Measurements from ENCODE around the gene HABP2. TPM values are rescaled to one million over a fixed set of nuclear protein-coding genes. Genes with fewer than 3 reads are reported as not detected.

HABP2 gene
- total and polyA plus RNA-seq, 2 of the 4 experiments (the other 2 are of a cell fraction) = not detected

DNA sequence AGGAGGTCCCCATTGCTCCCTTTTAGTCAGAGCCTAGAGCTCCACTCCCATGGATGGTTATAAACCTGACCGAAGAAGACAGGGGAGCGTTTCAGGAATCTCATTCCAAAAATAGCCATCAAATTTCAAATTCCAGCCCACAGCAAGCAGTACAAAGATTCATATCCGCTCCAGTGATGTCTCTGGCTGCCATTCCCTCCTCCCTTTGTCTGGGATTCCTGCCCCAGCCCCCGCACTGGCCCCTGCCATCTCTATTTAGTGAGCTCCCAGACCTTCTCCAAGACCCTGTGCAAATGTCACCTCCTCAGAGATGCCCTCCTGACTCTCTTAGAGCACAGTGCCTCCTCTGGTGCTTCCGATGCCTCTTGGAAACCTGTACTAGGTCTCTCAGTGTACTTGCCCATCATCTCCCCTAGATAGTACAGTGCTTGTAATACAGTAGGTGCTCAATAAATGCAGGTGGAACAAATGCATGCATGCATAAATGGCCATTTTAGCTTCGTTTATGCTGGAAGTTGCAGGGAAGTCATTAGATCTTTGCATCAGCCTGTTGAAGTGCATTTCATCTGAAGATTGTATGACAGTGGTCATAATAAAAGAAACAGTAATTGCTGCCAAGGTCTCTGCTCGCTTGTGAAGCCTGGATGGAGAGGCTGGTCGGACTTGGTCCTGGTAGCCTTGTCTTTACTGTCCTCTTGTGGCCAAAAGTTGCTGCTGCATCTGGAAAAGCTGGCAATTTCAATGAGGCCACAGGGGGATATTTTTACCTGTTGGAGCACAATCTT is 32.0 kb upstream of the HABP2 start:
- no peak overlapping the region for H4K91ac ChIP-seq (ENCODE audit: insufficient read depth, low read depth, low read length)
- no peak overlapping the region for H3K14ac ChIP-seq (replicated peaks; ENCODE audit: low read depth, low read length)
- H4K20me1 ChIP-seq (ENCODE audit: insufficient read depth, low read length) = no peaks in the 10 kb centered on the region
- WGBS, 2 experiments (ENCODE audit: extremely low coverage in 2 of 2, insufficient read length in 1 of 2) = 36% methylated on average over 7 of the region's 8 CpGs; no CpG with 5 or more reads in 1 of the 2 experiments
- H3K9me3 ChIP-seq (ENCODE audit: control insufficient read depth, insufficient read depth, low read length) = no peaks in the 10 kb centered on the region
- no peak overlapping the region for H3K9ac ChIP-seq (ENCODE audit: low read depth, low read length)
- H3K56ac ChIP-seq (ENCODE audit: extremely low read depth, insufficient read depth, low read length) = no peak overlapping the region
- no peak overlapping the region for H2BK20ac ChIP-seq (ENCODE audit: low read depth, low read length)
- H2AFZ ChIP-seq (replicated peaks; ENCODE audit: low read length, poor library complexity) = no peak overlapping the region
- H2BK120ac ChIP-seq (ENCODE audit: low read depth, low read length) = no peak overlapping the region
- H3K4me2 ChIP-seq (ENCODE audit: low read depth, low read length) = no peak overlapping the region
- dilution Hi-C loops (cut with HindIII; ENCODE audit: low sequenced_read_pairs, unreplicated experiment) (no loop called here), in situ Hi-C loops (cut with MboI; ENCODE audit: low sequenced_read_pairs) (no loop called here), intact Hi-C loops (cut with micrococcal nuclease) (loop anchor here (1.0 to 10.0 kb wide), 4 partner anchors 133 to 1050 kb away; no protein-coding TSS in a partner anchor)
- H2BK15ac ChIP-seq (ENCODE audit: low read depth, low read length) = no peak overlapping the region
- H3K9me1 ChIP-seq (ENCODE audit: insufficient read depth, low read length) = no peaks in the 10 kb centered on the region
- 0 out of 2 replicates have a peak, but pooled peaks cover 2% of the 10 kb centered on the region for H3K27me3 ChIP-seq (ENCODE audit: control insufficient read depth, insufficient read depth, low read length)
- DNase-seq (peak; percentile 70), ATAC-seq (ENCODE audit: low read depth) (peak; percentile 96)
- no peak overlapping the region for H2AK5ac ChIP-seq (ENCODE audit: low read depth, low read length)
- no peak overlapping the region for H3K23ac ChIP-seq (ENCODE audit: low read depth, low read length)
- no peak overlapping the region for H3K27ac ChIP-seq (ENCODE audit: insufficient read depth, low read length)
- H2AK9ac ChIP-seq (replicated peaks; ENCODE audit: low read depth, low read length, poor library complexity) = peak overlapping the region; percentile 3
- ChIA-PET CTCF (interaction anchor here (0.6 to 1.2 kb wide), 5 partner anchors 23 to 1048 kb away, joined by 3 to 4 read pairs (median 3); no protein-coding TSS in a partner anchor), POLR2A (ENCODE audit: unreplicated experiment) (no interaction called here)
- no peak overlapping the region for H2BK5ac ChIP-seq (ENCODE audit: low read depth, low read length, poor library complexity, severe bottlenecking)
- H4K8ac ChIP-seq (ENCODE audit: low read depth in 2 of 2, low read length in 2 of 2) = no peak overlapping the region
- no peak overlapping the region for H3K4ac ChIP-seq (ENCODE audit: low read depth, low read length)
- no TSS peak for BruUV-seq (replicated peaks)
- no peak overlapping the region for H4K5ac ChIP-seq (ENCODE audit: low read depth, low read length)
- no peaks in the 10 kb centered on the region for H3K36me3 ChIP-seq (ENCODE audit: control insufficient read depth, insufficient read depth, low read length)
- H3K18ac ChIP-seq (ENCODE audit: low read depth, low read length) = no peak overlapping the region
- H3K4me3 ChIP-seq (ENCODE audit: insufficient read depth, low read depth, low read length) = no peak overlapping the region
- H3K4me1 ChIP-seq (ENCODE audit: control insufficient read depth, insufficient read depth, low read length) = no peaks in the 10 kb centered on the region
- no peaks in the 10 kb centered on the region for H3K79me1 ChIP-seq (ENCODE audit: low read depth in 1 of 2, low read length in 2 of 2)
- TF ChIP-seq SMC3 (IDR thresholded peaks at IDR 0.05; ENCODE audit: low read depth, low read length) = peak; percentile 72
- no peak for TF ChIP-seq RFX5 (IDR thresholded peaks at IDR 0.05; ENCODE audit: low read depth, low read length)
- TF ChIP-seq, protein P1, sequence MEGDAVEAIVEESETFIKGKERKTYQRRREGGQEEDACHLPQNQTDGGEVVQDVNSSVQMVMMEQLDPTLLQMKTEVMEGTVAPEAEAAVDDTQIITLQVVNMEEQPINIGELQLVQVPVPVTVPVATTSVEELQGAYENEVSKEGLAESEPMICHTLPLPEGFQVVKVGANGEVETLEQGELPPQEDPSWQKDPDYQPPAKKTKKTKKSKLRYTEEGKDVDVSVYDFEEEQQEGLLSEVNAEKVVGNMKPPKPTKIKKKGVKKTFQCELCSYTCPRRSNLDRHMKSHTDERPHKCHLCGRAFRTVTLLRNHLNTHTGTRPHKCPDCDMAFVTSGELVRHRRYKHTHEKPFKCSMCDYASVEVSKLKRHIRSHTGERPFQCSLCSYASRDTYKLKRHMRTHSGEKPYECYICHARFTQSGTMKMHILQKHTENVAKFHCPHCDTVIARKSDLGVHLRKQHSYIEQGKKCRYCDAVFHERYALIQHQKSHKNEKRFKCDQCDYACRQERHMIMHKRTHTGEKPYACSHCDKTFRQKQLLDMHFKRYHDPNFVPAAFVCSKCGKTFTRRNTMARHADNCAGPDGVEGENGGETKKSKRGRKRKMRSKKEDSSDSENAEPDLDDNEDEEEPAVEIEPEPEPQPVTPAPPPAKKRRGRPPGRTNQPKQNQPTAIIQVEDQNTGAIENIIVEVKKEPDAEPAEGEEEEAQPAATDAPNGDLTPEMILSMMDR (conservative IDR thresholded peaks at IDR 0.05; ENCODE audit: low read depth, low read length) = peak; percentile 95
- no peak for TF ChIP-seq POLR2A (IDR thresholded peaks at IDR 0.05; ENCODE audit: low read depth, low read length)
- TF ChIP-seq BHLHE40 (IDR thresholded peaks at IDR 0.05; ENCODE audit: low read depth, low read length) = no peak
- peak; percentile 89 for TF ChIP-seq RAD21 (IDR thresholded peaks at IDR 0.05; ENCODE audit: low read length)
- no peak for TF ChIP-seq CHD1 (IDR thresholded peaks at IDR 0.05; ENCODE audit: low read depth, low read length)
- no peak for TF ChIP-seq MAFK (IDR thresholded peaks at IDR 0.05; ENCODE audit: low read depth, low read length)
- TF ChIP-seq RCOR1 (IDR thresholded peaks at IDR 0.05; ENCODE audit: insufficient replicate concordance, low read length) = no peak
- TF ChIP-seq, protein P2, sequence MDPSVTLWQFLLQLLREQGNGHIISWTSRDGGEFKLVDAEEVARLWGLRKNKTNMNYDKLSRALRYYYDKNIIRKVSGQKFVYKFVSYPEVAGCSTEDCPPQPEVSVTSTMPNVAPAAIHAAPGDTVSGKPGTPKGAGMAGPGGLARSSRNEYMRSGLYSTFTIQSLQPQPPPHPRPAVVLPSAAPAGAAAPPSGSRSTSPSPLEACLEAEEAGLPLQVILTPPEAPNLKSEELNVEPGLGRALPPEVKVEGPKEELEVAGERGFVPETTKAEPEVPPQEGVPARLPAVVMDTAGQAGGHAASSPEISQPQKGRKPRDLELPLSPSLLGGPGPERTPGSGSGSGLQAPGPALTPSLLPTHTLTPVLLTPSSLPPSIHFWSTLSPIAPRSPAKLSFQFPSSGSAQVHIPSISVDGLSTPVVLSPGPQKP (IDR thresholded peaks at IDR 0.05; ENCODE audit: borderline replicate concordance, low read depth, low read length) = no peak
- no peak for TF ChIP-seq FOS (IDR thresholded peaks at IDR 0.05; ENCODE audit: low read depth, low read length)
- no peak for TF ChIP-seq MAZ (IDR thresholded peaks at IDR 0.05; ENCODE audit: borderline replicate concordance, low read depth, low read length)
- TF ChIP-seq NFE2L2 (IDR thresholded peaks at IDR 0.05; ENCODE audit: low read depth, low read length) = no peak
- no peak for TF ChIP-seq CEBPB (IDR thresholded peaks at IDR 0.05; ENCODE audit: low read depth, low read length)
- TF ChIP-seq, protein P3, sequence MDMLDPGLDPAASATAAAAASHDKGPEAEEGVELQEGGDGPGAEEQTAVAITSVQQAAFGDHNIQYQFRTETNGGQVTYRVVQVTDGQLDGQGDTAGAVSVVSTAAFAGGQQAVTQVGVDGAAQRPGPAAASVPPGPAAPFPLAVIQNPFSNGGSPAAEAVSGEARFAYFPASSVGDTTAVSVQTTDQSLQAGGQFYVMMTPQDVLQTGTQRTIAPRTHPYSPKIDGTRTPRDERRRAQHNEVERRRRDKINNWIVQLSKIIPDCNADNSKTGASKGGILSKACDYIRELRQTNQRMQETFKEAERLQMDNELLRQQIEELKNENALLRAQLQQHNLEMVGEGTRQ (IDR thresholded peaks at IDR 0.05; ENCODE audit: low read depth, low read length) = no peak

Measured in IMR-90 (cell line).